Measurements from ENCODE around the gene HOXD9.

HOXD9 gene

GRCh38 chr2:176098366-176099158 lies 24.0 kb upstream of the HOXD9 start:
- Histone ChIP-seq H3K36me3 (ENCODE audit: insufficient read depth, low read length) (no peaks in the 10 kb centered on the region), H3K9me3 (ENCODE audit: low read length) (no peaks in the 10 kb centered on the region), H3K4me3 (ENCODE audit: low read length) (no peak overlapping the region), H3K27me3 (ENCODE audit: insufficient read depth, low read length) (peaks cover 100% of the 10 kb centered on the region), H2AFZ (ENCODE audit: low read depth, low read length) (no peak overlapping the region), H3K4me1 (ENCODE audit: insufficient read depth, low read length) (peaks cover 3% of the 10 kb centered on the region)

- H3K27me3 ChIP-seq (ENCODE audit: insufficient read depth, low read length), result peaks cover 100% of the 10 kb centered on the region
- no peaks in the 10 kb centered on the region for H3K9me3 ChIP-seq (ENCODE audit: low read length)
- no peak overlapping the region for H3K4me3 ChIP-seq (ENCODE audit: low read length)
- no peak overlapping the region for H2AFZ ChIP-seq (ENCODE audit: low read depth, low read length)
- H3K36me3 ChIP-seq (ENCODE audit: insufficient read depth, low read length), result no peaks in the 10 kb centered on the region
- H3K4me1 ChIP-seq (ENCODE audit: insufficient read depth, low read length), result peaks cover 3% of the 10 kb centered on the region
These were observed 23.3 kb upstream of the HOXD9 start for GRCh38 chr2:176099159-176099727.

DNA sequence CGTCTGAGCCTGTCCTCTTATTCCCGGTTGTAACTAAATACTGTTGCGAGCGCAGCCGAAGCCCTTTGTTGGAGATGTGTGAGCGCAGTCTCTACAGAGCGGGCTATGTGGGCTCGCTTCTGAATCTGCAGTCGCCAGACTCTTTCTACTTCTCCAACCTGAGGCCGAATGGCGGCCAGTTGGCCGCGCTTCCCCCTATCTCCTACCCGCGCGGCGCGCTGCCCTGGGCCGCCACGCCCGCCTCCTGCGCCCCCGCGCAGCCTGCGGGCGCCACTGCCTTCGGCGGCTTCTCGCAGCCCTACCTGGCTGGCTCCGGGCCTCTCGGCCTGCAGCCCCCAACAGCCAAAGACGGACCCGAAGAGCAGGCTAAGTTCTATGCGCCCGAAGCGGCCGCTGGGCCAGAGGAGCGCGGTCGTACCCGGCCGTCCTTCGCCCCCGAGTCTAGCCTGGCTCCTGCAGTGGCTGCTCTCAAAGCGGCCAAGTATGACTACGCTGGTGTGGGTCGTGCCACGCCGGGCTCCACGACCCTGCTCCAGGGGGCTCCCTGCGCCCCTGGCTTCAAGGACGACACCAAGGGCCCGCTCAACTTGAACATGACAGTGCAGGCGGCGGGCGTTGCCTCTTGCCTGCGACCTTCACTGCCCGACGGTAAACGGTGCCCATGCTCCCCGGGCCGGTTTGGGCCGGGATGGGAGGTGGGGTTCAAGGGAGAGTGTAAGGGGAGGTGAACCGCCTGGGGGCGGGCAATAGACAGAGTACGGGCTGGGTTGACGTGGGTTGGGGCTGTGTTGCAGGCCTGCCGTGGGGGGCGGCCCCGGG lies 22.6 kb upstream of the HOXD9 start, which contains the start of gene HOXD12:
Gene HOXD12, plus strand, starts transcription at position 68 of the 819 bp plus-strand sequence. Its CDS starts 7 bp downstream, at position 75.
- Histone ChIP-seq H2AFZ (ENCODE audit: low read depth, low read length) (no peak within 1 kb of the TSS), H3K9me3 (ENCODE audit: low read length) (no peaks in the 10 kb centered on the region), H3K4me3 (ENCODE audit: low read length) (no peak within 1 kb of the TSS), H3K36me3 (ENCODE audit: insufficient read depth, low read length) (no peaks in the 10 kb centered on the region), H3K4me1 (ENCODE audit: insufficient read depth, low read length) (peaks cover 3% of the 10 kb centered on the region), H3K27me3 (ENCODE audit: insufficient read depth, low read length) (peaks cover 100% of the 10 kb centered on the region)

DNA sequence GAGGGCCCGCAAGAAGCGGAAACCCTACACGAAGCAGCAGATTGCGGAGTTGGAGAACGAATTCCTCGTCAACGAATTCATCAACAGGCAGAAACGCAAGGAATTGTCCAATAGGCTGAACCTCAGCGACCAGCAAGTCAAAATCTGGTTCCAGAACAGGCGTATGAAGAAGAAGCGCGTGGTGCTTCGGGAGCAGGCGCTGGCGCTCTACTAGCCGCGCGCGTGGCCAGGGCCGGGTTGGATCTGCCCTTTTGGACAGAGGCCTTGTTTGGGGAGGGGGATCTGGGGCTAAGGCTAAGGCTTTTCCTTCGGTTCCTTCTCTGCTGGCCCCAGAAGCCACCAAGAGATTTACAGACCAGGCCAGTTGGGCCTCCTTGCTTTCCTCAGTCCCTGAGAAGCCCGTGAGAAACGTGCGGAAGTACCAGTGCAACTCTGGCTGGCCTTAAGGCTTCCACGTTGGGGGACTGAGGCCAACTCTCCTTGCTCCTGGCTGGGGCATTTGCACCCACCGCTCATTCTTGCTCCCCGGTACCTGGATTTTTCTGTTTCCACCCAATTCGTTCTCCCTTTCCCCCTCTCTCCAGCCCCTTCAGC lies 21.9 kb upstream of the HOXD9 start:
- Histone ChIP-seq H3K36me3 (ENCODE audit: insufficient read depth, low read length) (no peaks in the 10 kb centered on the region), H3K4me3 (ENCODE audit: low read length) (no peak overlapping the region), H2AFZ (ENCODE audit: low read depth, low read length) (no peak overlapping the region), H3K27me3 (ENCODE audit: insufficient read depth, low read length) (peaks cover 100% of the 10 kb centered on the region), H3K4me1 (ENCODE audit: insufficient read depth, low read length) (peaks cover 3% of the 10 kb centered on the region), H3K9me3 (ENCODE audit: low read length) (no peaks in the 10 kb centered on the region)

GRCh38 chr2:176101216-176101830 lies 21.2 kb upstream of the HOXD9 start:
- peaks cover 100% of the 10 kb centered on the region for H3K27me3 ChIP-seq (ENCODE audit: insufficient read depth, low read length)
- H3K4me3 ChIP-seq (ENCODE audit: low read length), result no peak overlapping the region
- no peaks in the 10 kb centered on the region for H3K36me3 ChIP-seq (ENCODE audit: insufficient read depth, low read length)
- H2AFZ ChIP-seq (ENCODE audit: low read depth, low read length), result no peak overlapping the region
- H3K4me1 ChIP-seq (ENCODE audit: insufficient read depth, low read length), result peaks cover 3% of the 10 kb centered on the region
- no peaks in the 10 kb centered on the region for H3K9me3 ChIP-seq (ENCODE audit: low read length)

GRCh38 chr2:176101842-176102241 lies 20.7 kb upstream of the HOXD9 start:
- peaks cover 3% of the 10 kb centered on the region for H3K4me1 ChIP-seq (ENCODE audit: insufficient read depth, low read length)
- no peaks in the 10 kb centered on the region for H3K9me3 ChIP-seq (ENCODE audit: low read length)
- no peak overlapping the region for H3K4me3 ChIP-seq (ENCODE audit: low read length)
- H3K27me3 ChIP-seq (ENCODE audit: insufficient read depth, low read length), result peaks cover 100% of the 10 kb centered on the region
- no peak overlapping the region for H2AFZ ChIP-seq (ENCODE audit: low read depth, low read length)
- H3K36me3 ChIP-seq (ENCODE audit: insufficient read depth, low read length), result no peaks in the 10 kb centered on the region

- peaks cover 100% of the 10 kb centered on the region for H3K27me3 ChIP-seq (ENCODE audit: insufficient read depth, low read length)
- no peaks in the 10 kb centered on the region for H3K9me3 ChIP-seq (ENCODE audit: low read length)
- H2AFZ ChIP-seq (ENCODE audit: low read depth, low read length), result no peak overlapping the region
- no peak overlapping the region for H3K4me3 ChIP-seq (ENCODE audit: low read length)
- no peaks in the 10 kb centered on the region for H3K36me3 ChIP-seq (ENCODE audit: insufficient read depth, low read length)
- peaks cover 3% of the 10 kb centered on the region for H3K4me1 ChIP-seq (ENCODE audit: insufficient read depth, low read length)
These were observed 20.1 kb upstream of the HOXD9 start for GRCh38 chr2:176102309-176102866.

DNA sequence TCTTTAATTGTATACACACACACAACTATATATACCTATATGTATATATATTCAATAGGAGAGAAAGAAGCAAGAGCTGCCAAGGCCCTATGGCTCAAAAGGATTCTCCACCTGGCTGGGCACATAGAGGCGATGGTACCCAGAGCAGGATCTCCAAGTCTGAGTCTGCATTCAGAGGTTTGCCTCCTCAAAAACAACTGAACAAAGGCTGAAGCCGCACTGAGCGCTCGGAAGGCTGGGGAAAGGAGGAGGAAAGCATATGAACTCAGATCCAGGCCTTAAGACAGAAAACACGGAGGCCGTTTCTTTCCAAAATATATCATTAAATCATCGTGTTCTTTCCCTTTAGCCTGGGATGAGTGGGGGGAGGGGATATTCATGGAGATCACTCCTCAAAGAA lies 19.3 kb upstream of the HOXD9 start:
- H3K9me3 ChIP-seq (ENCODE audit: low read length), result no peaks in the 10 kb centered on the region

DNA sequence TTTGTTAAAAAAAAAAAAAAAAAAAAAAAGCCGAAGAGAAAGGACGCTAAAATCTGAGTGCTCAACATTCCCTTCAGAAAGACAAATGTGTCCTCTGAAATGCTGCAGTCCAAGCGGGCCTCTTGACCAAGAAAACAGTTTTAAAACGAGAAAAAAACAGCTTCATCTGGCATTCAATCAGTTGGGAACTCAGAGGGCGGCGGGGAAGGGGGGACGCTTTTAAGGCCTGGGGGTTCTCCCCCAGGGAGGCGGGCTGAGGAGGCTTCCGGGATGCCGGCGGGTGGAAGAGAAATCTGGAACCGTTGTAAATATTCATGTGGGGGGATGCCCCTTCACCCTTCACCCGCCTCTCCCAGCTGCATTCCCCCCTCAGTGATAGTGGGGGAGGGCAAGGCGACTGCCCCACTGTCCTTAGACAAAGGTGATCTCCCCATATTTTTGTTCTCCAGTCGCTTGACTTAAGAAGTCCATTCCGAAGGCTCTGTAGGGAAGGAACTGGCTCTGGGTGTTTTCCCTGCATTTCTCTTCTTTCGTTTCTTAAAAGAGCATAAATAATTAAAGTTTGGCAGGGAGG lies 18.7 kb upstream of the HOXD9 start:
- Histone ChIP-seq H3K9me3 (ENCODE audit: low read length) (no peaks in the 10 kb centered on the region), H3K4me3 (ENCODE audit: low read length) (no peak overlapping the region), H3K4me1 (ENCODE audit: insufficient read depth, low read length) (no peaks in the 10 kb centered on the region), H3K27me3 (ENCODE audit: insufficient read depth, low read length) (peaks cover 98% of the 10 kb centered on the region), H3K36me3 (ENCODE audit: insufficient read depth, low read length) (no peaks in the 10 kb centered on the region), H2AFZ (ENCODE audit: low read depth, low read length) (no peak overlapping the region)

More for the DNA sequence above, 19.3 kb upstream of the HOXD9 start:
- Histone ChIP-seq H3K4me1 (ENCODE audit: insufficient read depth, low read length) (no peaks in the 10 kb centered on the region), H3K27me3 (ENCODE audit: insufficient read depth, low read length) (peaks cover 99% of the 10 kb centered on the region), H3K36me3 (ENCODE audit: insufficient read depth, low read length) (no peaks in the 10 kb centered on the region), H2AFZ (ENCODE audit: low read depth, low read length) (no peak overlapping the region), H3K4me3 (ENCODE audit: low read length) (no peak overlapping the region)

DNA sequence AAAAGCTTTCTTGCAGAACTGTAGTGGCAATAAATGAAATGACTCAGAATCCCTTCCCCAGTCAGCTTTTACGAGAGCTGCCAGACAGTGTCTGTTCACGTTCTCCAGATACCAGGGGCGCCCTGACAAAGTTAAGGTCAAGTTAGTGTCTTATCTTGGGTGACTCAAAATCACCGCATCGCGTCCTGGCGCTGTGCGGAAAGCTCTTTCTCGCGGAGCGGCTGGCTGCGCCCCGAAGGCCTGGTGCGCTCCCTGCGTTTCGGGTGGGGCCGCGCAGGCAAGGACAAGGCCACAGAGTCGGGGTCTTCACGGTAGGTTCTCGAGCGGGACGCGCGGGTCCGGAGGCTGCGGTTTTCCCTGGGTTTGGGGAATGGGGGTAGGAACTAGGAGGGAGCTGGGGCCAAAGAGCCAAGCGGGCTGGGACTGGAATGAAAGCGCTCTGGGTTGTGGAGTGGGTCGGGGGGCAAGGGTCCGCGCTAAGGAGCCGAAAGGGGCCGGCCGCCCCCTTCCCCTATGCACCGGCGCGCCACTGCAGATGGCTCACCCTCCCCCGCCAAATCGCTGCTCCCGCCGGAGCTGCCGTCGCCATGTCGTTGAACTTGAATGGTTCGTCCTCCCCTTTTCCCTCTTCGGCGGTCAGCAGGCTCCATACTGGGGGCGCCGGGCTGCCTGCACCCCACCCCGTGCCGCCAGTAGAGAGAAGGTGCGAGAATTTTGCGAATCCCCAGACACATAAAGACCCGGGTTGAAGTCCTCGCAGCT lies 18.0 kb upstream of the HOXD9 start:
- Histone ChIP-seq H3K9me3 (ENCODE audit: low read length) (no peaks in the 10 kb centered on the region), H3K4me1 (ENCODE audit: insufficient read depth, low read length) (no peaks in the 10 kb centered on the region), H3K4me3 (ENCODE audit: low read length) (no peak overlapping the region), H3K27me3 (ENCODE audit: insufficient read depth, low read length) (peaks cover 98% of the 10 kb centered on the region), H2AFZ (ENCODE audit: low read depth, low read length) (no peak overlapping the region), H3K36me3 (ENCODE audit: insufficient read depth, low read length) (no peaks in the 10 kb centered on the region)

GRCh38 chr2:176105078-176105729 lies 17.3 kb upstream of the HOXD9 start:
- Histone ChIP-seq H3K36me3 (ENCODE audit: insufficient read depth, low read length) (no peaks in the 10 kb centered on the region), H3K4me3 (ENCODE audit: low read length) (no peak overlapping the region), H3K9me3 (ENCODE audit: low read length) (no peaks in the 10 kb centered on the region), H3K4me1 (ENCODE audit: insufficient read depth, low read length) (no peaks in the 10 kb centered on the region), H2AFZ (ENCODE audit: low read depth, low read length) (no peak overlapping the region), H3K27me3 (ENCODE audit: insufficient read depth, low read length) (peaks cover 98% of the 10 kb centered on the region)
